HG03342 (cell line): Measurements from ENCODE around the gene FTSJ1.
"Not testable (repeated sequence)": the region's sequence is repeated elsewhere in the genome, so short reads cannot be mapped to it uniquely, and the experiment has no call there.

ENCODE experiments used
- ATAC-seq: cut with Tn5 transposase; IDR thresholded peaks from one replicate; pipeline ENCODE4 v1.9.1; 2021; ENCODE audit warnings: mild to moderate bottlenecking, moderate library complexity; ENCODE audit not compliant: unreplicated experiment

Gene FTSJ1, protein sequence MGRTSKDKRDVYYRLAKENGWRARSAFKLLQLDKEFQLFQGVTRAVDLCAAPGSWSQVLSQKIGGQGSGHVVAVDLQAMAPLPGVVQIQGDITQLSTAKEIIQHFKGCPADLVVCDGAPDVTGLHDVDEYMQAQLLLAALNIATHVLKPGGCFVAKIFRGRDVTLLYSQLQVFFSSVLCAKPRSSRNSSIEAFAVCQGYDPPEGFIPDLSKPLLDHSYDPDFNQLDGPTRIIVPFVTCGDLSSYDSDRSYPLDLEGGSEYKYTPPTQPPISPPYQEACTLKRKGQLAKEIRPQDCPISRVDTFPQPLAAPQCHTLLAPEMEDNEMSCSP

DNA sequence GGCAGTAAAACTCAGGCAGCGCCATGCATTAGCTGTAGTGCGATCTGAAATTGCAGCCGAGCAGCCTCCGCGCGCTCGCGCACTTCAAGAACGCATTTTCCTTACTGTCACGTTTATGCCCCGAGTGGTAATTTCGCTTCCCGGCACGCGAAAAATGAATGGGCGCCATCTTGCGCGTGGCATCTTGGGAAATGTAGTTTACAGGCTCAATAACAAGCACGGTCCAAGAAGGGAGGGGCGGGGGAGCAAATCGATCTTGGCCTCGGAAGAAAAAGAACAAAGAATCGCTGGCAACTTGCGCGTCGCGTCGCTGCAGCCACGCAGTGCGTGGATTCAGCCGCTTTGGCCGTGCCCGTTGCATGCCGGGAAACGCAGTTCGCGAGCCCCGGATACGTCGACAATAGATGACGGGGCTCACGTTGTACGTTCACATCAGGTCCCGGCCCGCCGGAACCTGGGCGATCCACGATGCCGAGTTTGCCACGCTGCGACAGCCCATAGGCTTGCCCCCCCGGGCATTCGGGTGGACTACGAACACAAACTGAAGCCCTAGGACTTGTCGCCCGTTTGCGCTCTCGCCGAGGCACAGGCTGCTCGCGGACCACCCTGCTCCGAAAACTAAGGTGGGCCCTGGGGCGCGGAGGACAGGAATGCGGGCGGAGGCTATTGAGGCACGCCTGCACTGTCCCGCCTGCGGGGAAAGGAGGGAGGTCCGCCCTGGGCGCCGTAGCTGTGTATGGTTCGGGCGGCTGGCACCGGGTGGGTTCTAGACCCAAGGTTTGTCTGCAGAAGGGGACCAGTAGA is at the start of gene FTSJ1:
Gene FTSJ1 (plus strand): TSS at position 426 of the 804 bp plus-strand sequence. CDS start 1,849 bp downstream, outside the sequence.
- peak; percentile 79 for ATAC-seq

DNA sequence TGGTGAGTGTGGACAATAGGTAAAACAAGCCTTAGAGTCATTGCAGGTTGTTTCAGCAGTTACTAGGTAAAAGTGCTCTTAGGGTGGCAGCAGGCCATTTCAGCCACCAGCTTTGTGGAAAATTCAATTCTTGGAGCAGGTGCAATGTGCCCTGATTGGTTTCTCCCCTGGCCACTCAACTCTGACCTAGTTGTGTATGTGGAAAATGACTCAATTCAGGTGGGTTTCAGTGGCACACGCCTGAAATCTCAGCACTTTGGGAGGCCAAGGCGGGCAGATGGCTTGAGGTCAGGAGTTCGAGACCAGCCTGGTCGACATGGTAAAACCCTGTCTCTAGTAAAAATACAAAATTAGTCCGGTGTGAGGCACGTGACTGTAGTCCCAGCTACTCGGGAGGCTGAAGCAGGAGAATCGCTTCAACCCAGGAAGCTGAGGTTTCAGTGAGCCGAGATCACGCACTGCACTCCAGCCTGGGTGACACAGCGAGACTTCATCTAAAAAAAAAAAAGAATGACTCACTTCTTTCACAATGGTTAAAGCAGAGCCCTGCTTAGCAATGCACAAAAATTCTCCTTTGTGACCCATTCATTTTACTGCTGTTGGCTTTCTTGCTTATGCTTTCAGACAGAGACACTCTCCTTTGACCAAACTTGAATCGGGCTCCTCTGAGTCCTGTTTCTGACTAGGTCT is 48.8 kb upstream of the FTSJ1 start:
- ATAC-seq = not testable (repeated sequence)

DNA sequence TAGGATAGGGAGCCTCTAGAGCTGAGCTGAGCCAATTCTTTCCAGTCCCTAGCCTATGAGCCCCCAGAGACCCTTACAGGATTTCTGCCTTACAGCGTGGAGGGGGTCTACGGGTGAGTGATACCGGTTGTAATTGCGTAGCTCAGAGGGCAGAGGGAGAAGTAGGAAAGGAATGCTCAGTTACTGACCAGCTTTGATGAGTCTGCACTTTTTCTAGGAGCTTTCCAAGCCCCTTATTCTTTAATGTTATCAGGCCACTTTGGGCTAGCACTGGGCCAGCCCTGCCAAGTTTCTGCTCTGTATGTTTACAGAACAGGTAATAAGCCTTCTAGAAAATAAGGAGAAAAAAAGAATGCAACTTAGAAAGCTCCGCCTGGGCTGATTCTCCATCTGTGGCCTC is 46.4 kb upstream of the FTSJ1 start:
- not testable (repeated sequence) for ATAC-seq

DNA sequence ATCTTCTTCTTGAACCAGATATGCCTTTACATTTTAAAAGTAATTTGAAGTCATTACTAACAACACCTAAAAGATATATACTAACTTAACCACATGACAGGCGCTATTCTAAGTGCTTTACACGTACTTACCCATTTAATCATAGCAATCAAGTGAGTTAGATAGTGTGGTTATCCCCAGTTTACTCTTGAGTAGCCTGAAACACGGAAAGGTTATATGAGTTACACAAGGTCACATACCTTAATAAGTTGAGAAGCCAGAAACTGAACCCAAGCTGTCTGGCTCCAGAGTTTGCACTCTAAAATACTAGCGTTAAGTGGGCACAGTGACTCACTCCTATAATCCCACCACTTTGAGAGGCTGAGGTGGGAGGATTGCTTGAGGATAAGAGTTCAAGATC is 45.8 kb upstream of the FTSJ1 start:
- not testable (repeated sequence) for ATAC-seq

DNA sequence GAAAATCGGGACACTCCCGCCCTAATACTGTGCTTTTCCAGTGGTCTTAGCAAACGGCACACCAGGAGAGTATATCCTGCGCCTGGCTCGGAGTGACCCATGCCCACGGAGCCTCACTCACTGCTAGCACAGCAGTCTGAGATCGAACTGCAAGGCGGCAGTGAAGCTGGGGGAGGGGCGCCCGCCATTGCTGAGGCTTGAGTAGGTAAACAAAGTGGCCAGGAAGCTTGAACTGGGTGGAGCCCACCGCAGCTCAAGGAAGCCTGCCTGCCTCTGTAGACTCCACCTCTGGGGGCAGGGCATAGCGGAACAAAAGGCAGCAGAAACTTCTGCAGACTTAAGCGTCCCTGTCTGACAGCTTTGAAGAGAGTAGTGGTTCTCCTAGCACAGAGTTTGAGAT is 42.3 kb upstream of the FTSJ1 start:
- ATAC-seq = not testable (repeated sequence)

DNA sequence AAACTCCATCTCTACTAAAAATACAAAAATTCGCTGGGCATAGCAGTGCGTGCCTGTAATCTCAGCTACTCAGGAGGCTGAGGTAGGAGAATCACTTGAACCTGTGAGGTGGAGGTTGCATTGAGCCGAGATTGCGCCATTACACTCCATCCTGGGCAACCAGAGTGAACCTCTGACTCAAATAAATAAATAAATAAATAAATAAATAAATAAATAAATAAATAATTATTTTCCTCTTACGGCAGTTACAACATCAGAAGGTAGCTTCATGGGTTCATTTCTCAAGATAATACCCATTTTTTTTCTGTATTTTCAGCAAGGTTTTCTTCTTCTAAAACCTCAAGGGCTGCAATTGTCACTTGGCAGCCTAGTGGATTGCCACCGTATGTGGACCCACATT is 28.8 kb upstream of the FTSJ1 start:
- ATAC-seq = not testable (repeated sequence)

DNA sequence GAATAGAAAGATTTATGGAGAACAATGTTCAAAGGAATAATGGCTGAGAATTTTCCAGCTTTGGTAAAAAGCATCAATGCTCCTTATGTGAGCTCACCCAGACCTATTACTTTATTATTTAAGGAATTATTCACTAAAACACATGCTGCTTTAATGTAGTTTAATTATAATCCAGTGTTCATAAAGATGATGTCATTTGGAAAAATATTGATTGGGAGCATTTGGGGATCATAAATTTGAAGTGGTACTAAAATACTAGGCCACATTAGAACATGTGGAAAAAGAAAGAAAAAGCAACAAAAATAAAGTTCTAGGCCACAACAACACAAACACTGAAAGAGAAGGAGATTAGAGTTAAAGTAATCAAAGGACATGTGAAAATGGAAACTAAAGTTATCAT is 25.9 kb upstream of the FTSJ1 start:
- no peak for ATAC-seq

DNA sequence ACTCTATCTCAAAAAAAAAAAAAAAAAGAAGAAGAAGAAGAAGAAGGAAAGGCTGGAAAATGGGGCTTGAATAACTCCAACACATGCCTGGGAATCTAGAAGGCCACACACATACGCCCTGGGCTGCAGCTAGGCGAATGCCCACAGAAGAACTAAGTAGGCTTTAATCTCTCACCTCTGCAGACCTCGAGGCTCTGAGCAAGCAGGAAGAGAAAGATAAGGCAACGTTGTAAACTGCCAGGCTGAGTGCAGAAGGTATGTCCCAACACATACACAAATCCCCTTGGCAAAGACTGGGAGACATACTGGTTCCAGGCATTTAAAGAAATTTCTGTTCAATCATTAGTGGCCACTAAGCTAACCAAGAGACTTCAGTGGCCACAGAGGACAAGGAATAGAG is 24.3 kb upstream of the FTSJ1 start:
- ATAC-seq = no peak

DNA sequence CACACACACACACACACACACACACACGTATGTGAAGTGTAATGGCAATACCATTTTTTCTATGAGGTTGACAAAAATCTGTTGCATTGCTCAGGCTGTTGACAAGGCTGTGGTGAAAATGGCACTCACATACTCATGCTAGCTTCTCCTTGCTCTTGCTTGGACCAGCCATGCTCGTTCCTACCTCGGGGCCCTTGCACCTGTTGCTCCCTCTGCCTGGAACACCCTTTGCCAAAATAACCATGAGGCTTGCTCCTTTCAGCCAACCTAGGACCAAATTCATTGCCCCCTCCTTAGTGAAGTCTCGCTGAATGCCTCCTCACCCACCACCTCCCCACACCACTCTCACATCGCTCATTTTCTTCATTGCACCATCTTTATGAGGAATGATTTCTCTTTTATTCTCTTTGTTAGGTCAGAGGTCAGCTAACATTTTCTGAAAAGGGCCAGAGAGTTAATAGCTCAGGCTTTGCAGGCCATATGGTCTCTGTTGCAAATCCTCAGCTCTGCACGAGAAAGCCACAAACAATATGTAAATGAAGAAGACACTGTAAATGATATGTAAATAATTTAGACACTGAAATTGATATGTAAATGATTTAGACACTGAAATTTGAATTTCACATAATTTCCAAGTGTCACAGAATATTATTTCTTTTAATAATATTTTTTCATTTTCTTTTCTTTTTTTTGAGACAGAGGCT is 19.2 kb upstream of the FTSJ1 start:
- no peak for ATAC-seq

DNA sequence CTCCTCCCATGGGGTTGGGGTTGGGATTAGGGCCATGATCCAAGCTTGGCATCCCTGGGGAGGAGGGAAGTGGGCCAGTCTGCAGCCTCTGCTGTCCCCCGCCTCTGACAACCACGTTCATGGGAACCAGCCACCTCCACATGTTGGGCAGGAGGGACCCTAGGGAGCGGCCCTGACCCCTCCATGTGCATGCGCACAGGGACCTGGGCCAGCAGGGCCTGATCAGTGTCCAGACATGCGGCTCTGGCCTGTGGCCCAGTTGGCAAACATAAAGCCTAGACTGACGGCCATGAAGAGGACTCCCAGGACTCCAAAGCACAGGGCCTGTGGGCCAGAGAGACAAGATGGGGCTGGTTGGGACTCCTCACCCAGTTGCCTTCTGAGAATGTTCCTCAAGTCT is 17.3 kb upstream of the FTSJ1 start:
- no peak for ATAC-seq

DNA sequence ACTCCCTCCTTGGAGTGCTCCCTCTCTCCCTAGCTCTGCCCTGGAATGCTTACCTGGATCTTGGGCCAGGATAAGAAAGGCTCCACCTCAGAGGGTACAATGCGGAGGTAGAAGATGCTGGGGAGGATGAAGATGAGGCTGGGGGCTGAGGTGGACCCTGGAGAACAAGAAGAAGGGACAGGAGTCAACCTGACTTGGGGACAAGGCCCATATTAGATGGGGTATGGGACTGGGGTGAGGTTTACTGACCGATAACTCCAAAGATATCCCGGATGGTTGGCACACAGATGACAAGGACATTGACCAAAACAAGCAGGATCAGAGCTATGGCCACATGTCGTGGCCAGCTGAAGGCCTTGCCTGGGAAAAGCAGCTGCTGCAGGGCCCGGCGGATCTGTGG is 16.5 kb upstream of the FTSJ1 start:
- ATAC-seq = no peak

DNA sequence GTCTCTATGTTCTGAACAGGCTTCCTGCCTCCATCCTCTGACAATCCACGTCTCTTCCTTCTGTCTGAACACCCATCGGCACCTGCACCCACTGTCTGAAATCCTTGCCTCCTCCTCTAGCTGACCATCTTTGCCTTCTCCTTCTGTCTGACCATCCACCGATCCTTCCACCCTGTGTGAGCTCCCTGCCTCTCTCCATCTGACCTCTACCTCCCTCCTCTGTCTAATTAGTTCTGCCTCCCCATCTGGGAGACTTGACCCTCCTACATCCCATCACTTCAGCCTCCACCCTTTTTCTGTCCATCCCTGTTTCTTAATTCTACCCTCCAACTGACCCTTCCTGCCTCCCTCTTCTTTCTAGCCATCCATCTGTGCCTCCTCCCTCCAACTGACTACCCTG is 16.0 kb upstream of the FTSJ1 start:
- no peak for ATAC-seq

DNA sequence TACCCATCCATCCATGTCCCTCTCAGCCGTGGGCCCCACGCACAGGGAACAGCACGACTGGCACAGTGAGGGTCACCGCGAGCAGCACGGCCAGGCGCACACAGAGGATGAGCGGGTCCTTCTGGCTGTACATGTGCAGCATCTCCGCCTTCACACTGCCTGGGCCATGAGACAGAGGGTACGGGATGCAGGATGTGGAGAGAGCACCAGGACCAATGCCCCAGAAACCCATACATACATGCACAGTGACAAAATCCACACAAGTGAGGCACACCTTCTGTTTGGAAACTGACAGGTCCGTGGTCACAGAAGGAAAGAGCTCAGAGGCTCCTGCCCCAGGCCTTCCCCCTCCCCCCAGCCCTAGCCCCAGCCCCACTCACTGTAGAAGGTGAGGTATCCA is 15.4 kb upstream of the FTSJ1 start:
- no peak for ATAC-seq

DNA sequence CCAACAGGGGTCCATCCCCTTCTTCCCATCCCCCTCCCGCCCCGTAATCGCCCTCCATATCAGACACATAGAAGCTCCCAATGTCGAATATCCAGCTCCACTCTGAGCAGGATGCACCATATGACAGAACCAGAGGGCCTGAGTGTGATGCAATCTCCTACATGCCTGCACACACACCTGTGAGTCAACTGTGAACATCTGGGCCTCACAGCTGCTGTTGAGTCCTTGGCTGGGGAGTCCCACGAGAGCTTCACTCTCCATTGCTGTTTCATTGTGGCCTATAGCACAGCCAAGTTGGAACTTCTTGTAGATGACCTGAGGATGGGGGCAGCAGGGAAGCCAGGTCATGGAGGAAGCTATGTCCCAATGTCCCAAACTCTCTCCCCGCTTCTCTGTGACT is 14.2 kb upstream of the FTSJ1 start:
- ATAC-seq = no peak

DNA sequence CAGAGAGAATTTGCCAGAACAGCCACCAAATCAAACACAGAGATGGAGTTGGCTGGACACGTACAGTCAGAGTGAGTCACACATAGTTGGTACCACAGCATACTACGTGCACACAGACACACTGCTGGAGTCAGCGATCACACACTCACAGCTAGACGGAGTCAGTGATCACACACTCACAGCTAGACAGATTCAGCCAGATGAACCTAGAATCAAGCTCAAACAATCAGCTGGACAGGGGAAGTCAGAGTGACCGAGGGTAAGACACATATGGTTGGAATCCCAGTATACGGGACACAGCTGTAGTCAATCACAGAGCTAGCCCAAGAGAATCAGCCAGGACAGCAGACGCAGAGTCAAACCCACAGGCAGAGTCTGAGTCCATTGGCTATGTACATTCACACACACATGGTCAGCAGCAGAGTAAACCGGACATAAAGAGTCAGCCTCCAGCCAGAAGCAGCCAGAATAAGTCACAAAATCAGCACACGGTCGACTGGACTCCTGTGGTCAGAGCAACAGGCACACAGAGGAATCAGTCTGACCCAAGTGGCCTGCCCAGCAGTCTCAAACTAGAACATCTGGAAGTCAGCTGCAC is 10.6 kb upstream of the FTSJ1 start:
- ATAC-seq = no peak

DNA sequence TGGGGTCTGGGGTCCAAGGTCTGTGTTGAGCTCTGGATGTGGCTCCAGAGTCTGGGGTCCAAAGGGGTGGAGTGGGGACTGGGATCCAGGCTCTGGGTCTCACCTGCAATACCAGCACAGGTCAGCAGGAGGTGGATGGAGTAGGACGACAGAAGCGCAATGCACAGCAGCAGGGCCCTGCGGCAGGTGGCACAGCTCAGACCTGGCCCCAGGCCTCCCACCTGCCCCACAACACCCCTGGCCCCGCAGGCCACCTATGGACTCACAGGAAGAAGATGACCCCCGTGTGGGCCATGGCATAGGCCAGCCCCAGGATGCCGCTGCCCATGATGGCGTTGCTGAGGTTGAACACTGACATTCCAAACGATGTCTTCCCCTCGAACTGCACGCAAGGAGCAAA is 9.3 kb upstream of the FTSJ1 start:
- no peak for ATAC-seq

DNA sequence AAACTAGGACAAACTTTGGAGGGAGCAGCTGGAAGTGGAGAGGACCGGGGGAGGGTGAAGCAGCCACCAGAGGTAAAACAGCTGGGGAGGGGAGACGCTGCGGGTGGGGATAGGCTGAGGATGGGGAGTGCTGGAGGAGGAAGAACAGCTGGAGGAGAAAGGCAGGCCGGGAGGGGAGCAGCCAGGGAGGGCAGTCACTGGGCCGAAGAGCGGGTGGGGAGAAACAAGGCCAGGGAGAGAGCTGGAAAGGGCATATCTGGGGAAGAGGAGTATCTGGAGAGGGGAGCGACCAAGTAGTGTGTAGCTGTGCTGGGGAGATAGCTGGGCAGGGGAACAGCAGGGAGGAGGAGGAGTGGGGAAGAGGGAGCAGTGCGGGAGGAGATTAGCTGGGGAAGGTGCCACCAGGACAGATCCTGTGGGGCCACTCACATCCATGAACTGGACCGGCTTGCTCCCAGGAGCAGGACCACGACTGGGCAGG is 8.7 kb upstream of the FTSJ1 start:
- ATAC-seq = no peak

DNA sequence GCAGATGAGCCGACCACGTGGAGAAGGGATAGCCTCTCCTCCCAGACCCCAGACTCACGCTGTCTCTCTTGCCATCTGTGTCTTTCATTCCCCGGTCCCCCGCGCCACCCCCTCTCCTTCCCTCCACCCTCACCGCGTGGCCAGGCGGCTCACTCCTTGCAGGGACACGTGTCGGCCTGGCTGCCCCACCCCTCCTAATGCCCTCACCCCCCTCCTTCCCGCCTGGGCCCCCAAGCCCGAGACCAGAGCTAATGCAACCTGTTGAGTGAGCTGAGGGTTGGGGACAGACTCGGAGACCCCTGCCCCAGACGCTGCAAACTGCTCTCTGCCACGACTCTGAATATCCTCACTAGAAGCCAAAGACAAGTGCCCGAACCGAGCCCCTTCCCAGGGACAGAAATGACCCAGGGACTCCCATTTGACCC is 7.7 kb upstream of the FTSJ1 start:
- no peak for ATAC-seq

DNA sequence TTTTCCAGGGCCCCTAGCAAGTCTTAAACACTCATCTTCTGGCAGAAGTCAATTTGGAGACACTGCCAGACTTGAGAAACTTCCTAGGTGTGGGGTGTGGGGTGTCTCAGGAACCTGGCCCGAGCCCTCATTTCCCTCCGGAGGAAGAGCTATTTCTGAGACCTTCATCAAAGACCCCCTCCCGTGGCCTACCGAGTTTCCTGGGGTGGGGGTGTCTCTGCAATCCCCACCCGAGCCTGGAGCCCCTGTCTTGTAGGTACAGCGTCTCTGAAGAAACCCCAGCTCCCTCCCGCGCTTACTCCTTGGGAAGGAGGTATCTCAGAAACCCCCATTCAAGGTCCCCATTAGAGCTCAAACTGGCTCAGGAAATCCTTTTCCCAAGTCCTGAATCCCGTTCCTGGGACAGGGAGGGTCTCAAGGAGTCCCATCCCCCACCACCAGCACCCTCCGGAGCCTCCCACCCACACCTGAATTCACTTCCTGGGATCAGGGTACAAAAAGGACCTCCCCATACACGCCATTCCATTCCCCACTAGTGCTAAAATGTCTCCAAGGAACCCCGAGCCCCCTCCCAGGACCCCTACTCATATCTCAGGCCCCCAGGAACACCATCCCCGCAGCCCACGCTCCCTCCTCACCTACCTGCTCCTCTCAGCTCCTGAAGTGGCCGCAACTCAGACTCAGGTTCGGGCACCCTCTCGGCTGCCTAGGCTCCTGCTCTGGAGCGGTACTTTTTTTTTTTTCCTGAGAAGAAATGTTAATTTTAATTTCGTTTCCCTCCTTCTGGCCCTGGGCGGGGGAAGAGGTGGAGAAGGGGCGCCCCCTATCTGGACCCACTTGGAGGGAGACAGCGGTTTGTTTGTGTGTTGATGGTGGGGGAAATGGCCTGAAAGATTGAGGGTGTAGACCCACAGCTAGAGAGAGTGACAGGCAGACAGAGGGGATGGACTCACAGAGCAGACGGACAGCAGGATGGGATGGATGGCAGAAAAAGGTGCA is 7.0 kb upstream of the FTSJ1 start:
- ATAC-seq = no peak
